IPS DF 4.7 (cell line): ENCODE measurements around the gene SERPIND1.
A peak's percentile ranks its signal among the peaks of the same experiment; 100 is the strongest.

ENCODE experiments used
- DNase-seq: peaks from one replicate; pipeline ENCODE4 v3.0.0-alpha.2; 2013; ENCODE audit warnings: low spot score; ENCODE audit errors: extremely low read depth

Gene SERPIND1

DNA sequence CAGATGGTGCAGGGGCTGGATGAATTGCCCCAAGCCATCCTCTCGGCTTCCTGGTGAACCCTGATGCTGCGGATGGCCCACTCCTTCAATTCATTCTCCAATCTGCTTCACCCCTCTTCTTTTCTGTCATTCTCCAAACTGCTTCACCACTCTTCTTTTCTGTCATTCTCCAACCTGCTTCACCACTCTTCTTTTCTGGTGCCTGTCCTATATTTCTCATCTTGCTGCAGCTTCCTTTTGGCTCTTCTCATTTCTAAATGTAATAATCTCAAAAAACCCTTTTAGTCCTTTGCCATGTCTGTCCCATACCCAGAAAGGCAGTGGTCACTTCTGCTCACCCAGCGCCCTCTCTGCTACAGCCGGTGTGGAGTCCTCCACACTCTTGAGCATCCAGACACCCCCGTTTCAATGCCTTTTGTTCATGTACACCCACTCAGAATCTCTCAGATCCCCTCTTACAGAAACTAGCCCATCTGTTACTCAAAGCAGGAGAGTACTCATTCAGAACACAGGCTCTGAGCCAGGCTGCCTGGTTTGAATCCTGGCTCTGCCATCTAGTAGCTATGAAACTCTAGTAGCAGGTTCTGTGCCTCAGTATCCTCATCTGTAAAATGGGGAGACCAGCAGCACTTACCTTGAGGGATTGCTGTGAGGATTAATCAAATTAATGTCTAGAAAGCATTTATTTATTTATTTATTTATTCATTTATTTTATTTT is 14.9 kb downstream of the SERPIND1 start:
- DNase-seq: no peak

DNA sequence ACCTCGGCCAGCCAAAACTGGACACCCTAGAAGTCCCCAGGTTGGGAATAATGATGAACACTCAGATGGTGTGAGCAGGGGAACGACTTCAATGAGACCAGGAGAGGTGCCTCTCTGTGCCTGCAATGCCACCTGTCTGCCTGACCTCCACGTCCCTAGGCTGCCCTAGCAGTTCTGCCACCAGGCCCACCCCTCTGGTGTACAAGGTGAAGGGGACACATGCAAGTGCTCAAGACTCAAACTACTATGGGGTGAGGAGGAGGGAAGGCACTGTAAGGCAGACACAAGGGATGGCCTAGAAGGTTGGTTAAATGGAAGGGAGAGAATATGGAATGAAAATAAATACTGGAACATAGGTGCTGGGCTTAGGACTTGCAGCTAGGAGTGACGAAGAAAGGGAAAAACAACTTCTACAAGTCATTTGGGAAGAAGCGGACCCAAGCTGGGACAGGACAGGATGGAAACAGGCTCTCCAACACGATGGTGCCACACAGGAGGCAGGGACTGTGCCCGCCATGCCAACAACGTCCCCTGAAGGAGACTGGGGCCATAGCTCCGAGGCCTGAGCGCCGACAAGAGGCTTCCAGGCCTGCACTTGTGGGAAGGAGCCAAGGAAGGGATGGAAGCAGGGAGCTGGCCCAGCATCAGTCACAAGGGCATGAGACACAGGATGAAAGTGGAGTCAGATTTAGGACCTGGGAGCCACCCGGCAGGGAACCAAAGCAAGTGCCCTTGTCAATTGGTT is 18.5 kb downstream of the SERPIND1 start:
- DNase-seq: no peak

DNA sequence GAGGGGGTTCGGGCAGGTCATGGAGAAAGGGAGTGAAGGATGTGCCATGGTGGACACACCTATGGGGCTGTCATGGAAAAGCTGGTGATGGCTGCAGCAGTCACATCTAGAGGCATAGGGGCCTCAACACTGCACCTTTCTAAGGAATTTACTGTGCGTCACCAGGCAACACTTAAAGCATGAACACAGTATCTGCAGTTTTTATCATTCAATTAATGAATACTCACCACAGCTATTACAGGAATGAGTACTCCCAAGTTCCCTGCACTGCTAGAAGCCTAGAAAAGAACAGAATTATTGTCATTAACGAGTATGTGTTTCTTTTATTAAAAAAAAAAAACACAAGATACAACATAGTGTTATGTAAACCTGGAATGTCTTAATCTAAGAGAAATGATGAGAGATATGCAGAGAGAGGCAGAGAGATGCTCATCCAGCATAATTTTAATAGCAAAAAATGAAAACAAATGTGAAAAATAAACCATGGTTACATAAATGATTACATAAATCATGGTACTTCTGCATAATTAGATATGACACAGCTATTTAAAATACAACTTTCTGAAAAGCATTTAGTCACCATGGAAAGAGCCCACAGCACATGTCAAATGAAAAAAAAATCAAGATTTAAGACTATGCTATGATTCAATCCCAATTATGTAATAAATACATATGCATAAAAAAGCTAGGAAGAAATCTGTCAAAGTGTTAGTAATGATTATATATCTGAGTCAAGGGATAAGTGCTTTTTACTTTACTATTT is 19.2 kb downstream of the SERPIND1 start:
- DNase-seq: no peak

DNA sequence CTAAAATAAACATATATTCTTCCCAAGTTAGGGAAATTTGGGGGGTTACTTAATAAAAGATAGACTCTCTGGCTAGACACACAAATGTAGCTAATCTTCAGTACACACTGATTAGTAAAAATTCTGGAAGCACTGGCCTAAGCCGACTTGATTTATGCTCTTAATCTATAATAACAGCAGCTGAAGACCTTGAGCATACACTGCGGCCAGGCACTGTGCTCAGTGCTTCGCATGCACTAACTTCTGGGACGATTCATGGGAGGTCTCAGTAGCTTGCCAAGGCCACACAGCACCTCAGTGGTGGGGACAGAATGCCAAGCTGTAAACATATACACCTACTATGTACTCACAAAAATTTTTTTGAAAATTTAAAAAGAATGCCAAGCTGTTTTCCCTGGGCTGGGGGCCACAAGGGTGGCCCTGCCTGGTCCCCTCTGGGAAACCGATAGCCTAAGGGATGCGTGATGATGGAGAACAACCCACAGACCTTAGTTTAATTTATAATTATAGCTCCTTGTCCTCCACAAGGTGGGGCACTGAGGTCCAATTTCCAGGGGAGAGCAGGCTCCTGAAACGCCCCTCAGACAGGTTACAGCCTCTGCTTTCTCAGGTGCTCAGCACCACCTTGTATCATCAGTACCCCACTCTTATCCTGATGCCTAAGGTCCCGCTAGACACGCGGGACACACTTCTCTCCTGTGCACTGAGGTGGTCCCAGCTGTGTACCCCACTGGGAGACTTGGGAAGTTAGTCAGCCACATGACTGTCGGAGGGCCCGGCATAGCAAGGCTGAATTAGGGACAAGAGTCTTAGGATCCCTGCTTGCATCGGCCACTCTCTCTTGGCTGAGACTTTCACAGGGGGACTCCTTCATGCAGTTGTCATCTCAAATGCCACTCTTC is 20.1 kb downstream of the SERPIND1 start:
- no peak for DNase-seq

DNA sequence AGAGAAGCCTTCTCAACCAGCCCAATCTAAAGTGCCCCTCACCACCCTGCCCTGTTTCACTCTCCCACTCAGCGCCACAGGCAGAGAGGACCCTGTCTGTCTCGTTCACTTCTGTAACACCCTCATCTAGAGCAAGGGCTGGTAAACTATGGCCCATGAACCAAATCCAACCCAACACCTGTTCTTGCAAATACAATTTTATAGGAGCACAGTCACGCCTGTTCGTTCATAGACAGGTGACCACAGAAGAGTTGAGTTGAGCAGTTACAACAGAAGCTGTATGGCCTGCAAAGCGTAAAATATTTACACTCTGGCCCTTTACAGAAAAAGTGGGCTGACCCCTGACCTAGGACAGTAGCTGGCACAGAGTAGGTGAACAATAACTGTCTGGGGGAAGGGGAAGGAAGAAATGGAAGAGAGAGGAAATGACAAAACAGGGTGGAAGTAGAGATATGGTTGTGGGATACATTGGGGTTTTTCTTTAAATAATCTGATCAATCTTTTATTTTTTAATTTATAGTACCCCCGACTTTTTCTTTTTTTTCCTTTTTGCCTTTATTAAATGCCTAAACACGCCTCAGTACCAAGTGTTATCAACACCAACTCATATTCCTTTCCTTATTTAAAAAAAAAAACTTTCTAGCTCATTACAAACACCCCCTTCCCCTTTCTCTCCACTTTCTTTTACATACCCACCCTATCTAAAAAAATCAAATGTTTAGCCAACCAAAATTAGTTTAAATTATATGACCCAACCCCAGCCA is 20.9 kb downstream of the SERPIND1 start:
- no peak for DNase-seq

DNA sequence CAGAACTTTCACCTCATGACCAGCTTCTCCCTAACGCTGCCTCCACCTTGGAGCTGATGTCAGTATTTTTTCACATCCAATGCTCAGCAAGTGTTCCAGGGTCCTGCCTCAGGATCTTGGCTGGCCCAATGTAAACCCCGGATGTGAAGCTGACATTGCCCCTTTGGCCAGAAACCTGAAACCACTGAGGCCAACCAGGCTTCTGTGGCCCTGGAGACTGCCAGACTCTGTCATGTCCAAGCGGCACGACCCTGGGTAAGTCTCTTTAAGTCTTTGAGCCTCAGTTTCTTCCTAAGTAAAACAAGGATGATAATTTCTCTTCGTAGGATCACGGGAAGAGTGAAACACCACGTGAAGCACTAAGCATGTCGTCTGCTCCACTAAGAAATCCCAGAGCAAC is 22.8 kb downstream of the SERPIND1 start:
- DNase-seq: no peak

DNA sequence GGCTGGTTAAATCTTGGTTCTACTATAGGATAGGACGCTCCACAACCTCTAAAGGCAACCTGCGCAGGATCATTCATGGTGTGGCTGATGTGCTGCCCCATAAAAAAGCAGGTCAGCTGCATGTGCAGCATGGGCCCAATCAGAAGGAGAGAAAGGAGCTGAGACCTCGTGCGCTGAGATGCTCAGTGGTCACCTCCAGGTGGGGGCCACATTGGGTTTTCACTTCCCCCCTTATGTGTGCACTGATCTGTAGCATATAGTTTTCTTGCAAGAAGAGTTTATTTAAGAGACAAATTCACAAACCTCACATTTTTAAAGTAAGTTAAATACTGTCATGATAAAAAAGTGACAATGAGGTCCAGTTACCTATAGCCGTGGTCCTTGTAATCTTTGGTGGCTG is 24.3 kb downstream of the SERPIND1 start:
- no peak for DNase-seq

DNA sequence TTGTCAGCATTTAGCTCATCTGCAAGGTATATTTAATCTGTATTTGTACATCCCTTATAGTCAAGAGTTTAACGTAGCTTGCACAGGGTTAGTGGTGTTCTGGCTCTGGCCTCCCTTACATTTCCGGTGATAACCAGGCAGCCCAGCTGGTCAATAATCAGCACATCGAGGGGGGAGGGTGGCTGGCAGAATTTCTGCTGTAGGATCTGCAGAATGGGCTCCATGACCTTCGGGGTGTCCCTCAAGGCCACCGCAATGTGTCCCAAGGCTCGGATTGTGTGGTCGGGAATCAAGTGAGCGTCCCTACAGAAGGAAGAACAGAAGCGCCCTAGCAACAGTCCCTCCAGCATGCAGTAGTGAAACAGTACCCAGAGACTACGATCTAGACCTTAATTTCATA is 25.1 kb downstream of the SERPIND1 start:
- no peak for DNase-seq

DNA sequence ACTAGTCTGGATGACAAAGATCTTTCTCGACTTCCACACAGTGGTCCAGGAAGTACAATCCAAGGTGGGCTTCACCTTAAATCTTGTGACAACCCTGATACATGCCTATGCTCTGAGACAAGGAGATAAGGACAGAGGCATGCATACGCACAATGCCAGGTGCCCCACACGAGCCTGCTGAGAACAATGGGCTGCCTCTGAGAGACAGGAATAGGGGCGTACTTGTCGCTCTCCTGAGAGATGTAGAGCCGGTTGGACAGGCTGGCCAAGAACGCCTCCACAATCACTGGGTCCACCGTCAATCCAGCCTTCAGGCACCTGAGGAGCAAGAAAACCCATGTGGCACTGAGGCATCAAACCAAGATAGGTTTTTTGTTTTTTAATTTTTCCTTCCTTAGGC is 25.5 kb downstream of the SERPIND1 start:
- no peak for DNase-seq

DNA sequence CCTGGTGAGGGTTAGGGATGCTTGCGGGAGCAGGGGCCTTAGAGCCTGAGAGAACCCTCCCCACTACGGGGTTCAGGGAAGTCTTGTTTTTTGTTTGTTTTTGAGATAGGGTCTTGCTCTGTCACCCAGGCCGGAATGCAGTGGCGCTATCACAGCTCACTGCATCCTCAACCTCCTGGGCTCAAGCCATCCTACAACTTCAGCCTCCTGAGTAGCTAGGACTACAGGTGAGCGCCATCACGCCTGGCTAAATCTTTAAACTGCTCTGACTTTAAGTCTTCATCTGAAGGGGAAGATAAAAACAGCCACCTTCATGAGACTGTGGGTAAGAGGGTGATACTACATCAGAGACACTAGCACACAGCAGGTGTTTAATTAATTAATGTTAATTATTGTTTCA is 28.5 kb downstream of the SERPIND1 start:
- no peak for DNase-seq

DNA sequence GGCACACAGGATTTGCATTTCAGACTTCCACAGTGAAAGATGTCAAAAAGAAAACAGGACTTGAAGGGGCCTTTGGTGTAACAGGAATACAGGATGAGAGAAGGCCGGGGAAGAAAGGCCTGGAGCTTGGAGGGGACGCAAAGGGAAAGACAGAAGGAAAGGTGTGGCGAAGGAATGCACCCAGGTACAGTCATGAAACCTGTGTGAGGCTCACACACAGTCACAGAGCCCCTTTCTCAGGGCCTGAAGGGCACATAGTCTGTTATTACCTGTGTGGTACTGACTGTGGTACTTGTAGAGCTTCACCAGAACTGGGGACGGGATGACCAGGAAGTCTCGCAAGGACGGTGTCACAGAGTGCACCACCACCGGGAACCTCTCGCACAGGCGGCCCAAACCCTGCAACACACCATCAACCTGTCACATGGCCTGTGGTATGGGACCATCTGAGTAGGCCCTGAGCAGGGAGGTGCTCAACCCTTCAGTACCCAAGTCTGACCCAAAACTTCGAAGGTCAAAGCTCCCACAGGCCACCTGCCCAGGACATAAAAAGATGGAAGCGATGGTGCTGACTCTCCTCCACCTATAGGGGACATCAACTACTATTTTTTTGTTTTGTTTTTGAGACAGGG is 29.1 kb downstream of the SERPIND1 start:
- no peak for DNase-seq

DNA sequence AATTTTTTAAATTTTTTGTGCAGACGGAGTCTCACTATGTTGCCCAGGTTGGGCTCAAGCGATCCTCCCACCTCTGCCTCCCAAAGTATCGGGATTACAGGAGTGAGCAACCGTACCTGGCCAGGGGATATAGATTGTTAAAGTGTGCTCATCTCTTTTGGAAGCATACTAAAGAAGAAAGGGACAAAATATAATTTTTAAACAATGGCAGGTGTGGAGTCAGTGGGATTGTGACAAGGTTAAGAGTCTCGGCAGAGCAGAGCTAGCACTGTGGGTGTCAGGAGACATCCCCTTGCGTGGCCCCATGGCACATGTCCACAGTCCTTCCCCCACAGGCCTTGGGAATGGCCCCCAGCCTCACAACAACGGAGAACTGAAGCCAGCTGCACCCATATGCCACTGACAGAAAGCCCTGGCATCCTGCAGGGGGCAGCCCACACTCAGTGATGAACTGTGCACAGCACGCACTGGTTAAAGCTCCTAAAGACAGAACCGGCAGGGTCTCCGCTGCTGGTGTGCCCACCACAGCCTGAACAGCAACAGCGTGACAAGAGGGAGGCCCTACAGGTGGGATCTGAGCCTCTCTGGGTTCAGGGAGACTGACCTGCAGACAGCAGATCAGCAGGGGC is 29.9 kb downstream of the SERPIND1 start:
- DNase-seq: peak; percentile 33

DNA sequence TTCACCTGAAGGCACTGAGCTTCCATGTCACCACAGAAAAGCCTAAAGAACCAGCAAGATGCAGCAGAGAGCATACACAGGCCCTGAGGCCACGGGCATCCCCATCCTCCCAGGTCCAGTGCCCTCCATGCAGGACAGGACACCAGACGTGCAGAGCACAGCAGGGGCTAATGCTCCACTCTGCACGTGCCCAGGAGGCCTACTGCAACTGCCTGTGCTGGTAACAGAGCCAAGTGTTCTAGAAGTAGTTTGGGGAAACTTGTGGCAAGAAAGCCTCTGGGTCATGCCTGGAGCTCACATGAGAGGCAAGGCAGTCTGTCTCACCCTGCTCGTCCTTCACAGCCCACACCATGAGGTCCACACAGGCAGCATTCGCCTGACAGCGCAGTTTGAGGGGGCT is 30.7 kb downstream of the SERPIND1 start:
- no peak for DNase-seq

DNA sequence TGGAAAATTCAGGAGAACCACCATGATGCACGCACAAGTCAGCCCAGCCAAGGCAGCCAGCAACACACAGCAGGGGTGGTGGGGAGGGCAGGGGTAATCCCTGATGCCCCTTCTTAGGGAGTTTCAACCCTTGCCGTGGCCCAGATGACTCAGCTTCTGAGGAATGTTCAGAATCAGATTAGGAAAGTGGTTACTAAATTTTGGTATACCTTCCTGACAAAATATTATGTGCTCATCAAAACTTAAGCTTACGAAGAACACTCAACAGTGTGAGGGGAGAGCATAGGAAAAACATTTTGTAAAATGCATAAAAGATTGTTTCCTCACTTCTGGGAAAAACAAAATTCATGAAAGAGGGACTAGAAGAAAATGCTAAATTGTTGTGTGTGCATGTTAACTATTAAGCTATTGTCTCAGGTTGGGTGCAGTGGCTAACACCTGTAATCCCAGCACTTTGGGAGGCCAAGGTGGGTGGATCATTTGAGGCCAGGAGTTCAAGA is 32.1 kb downstream of the SERPIND1 start:
- DNase-seq: no peak

DNA sequence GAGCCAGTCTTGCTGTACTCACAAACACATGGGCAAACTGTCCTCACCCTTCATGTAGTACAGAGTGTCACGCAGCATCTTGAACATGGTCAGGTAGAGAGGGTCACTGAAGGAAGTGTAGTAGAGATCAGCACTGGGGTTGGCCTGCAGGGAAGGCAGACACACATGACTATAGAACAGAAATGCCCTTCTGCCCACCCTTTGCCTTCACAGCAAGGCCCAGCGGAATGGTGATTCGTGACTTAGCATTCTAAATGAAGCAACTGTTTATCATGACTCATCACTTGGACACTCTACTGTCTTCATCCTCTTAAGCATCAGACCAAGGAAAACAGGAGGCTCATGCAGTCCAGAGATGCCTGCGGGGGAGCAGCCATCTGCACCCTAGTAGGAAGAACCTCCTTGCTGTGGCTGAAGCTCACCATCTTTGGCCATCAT is 33.4 kb downstream of the SERPIND1 start:
- no peak for DNase-seq

DNA sequence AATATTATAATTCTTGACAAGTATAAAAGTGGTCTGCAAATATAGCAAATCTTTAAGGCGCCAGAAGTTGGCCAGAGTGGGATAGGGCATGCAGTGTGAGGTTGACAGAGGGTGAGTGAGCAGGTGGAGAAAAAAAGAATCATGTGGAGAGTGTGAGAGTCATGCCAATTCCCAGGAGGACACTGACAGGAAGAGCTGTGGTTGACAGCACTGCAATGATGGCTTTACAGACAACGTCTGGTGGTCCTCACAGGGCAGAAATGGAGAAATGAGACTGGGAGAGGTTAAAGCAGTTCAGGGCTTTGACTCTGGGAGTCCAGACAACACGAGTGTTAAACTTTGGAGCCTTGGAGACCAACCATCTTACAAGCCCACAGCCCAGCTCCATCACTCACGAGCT is 34.9 kb downstream of the SERPIND1 start:
- DNase-seq: no peak

DNA sequence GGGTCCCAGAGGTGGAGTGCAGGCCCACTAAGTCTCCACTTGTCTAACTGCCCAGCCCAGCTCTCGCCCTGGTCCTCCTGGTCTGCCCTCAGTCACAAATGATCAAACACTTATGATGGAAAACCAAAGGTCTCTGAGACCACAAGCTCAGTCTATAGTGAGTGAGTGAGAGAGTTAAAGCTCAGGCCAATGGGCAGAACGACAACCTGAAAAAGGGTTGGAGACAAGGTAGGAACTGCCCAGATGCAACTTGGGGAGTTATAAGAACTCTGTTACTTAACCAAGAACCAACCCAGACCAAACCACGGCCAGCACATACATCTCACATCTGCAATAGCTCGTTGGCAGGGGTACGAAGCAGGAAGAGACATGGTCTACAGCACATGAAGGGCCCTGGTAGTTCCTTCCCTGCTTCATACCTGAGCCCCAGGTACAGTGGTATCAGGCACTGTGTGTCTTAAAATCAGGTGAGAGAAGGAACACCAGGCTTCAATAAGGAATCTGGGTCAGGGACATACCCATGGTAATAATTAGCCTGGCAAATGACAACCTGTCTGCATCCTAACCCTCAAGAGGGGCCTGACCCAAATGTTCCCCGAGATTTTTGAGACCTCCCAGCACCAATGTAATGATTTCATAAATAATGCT is 35.7 kb downstream of the SERPIND1 start:
- DNase-seq: no peak

DNA sequence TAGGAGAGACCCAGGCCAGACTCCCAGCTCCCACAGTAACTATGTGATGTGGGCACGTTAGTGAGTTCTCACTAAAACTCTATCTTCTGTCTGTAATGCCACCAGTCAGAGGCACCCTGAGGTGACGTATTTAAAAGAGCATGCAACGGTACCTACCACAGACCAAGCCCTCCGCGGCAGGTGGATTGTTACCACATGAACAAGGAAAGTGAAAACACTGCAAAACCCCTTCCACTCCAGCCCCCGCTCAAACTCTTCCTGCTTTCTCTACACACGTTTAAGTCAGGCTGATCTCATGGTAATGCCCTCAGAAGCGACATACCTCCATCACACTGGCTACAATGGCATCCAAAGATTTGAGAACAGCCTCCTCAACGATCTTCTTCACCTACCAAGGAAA is 36.7 kb downstream of the SERPIND1 start:
- DNase-seq: no peak

DNA sequence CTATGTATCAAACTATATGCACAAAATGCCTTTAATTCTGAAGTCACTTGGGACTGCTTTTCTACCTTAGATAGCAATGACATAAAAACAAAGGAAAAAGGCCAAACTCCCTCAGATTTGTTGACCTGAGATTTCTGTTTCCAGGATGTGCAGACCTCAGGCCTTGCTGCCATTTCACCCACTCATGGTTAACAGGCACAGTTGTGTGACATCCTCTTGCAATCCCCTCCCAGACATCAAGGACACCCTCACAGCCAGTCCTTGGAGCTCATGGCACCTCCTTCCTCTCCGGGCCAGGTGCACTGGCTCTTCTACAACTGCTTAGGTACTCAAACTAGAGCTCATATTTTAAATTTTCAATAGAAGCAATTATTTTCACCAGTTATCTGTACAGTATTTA is 37.3 kb downstream of the SERPIND1 start:
- no peak for DNase-seq
